A673 (cell line): ENCODE data around the gene SLC39A10.

Experiments used
- EZH2 ChIP-seq: fragments of 200-600 bp; sonication (generic); IDR thresholded peaks from 2 replicates; pipeline ENCODE4 v1.6.1; 2017; ENCODE audit warnings: borderline replicate concordance, low read depth, mild to moderate bottlenecking, mixed read lengths, antibody characterized with exemption, low read length; ENCODE audit not compliant: poor library complexity, severe bottlenecking
- TF ChIP-seq, protein P1 (sequence below): fragments of 300-800, 200-600 bp; sonication (generic); conservative IDR thresholded peaks from 2 replicates; pipeline ENCODE4 v1.5.1; 2017; ENCODE audit warnings: low read depth, mild to moderate bottlenecking, antibody characterized with exemption, low read length, moderate library complexity, mixed read lengths

- TF ChIP-seq, protein P1, sequence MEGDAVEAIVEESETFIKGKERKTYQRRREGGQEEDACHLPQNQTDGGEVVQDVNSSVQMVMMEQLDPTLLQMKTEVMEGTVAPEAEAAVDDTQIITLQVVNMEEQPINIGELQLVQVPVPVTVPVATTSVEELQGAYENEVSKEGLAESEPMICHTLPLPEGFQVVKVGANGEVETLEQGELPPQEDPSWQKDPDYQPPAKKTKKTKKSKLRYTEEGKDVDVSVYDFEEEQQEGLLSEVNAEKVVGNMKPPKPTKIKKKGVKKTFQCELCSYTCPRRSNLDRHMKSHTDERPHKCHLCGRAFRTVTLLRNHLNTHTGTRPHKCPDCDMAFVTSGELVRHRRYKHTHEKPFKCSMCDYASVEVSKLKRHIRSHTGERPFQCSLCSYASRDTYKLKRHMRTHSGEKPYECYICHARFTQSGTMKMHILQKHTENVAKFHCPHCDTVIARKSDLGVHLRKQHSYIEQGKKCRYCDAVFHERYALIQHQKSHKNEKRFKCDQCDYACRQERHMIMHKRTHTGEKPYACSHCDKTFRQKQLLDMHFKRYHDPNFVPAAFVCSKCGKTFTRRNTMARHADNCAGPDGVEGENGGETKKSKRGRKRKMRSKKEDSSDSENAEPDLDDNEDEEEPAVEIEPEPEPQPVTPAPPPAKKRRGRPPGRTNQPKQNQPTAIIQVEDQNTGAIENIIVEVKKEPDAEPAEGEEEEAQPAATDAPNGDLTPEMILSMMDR = no peak
- no peak for TF ChIP-seq EZH2
Measured at GRCh38 chr2:195649629-195650190, 7.3 kb upstream of the SLC39A10 start.
